ENCODE results near the gene ING2.
A peak's percentile ranks its signal among the peaks of the same experiment; 100 is the strongest.

The ING2 gene

GRCh38 chr4:183499389-183499788 lies 5.5 kb upstream of the ING2 start:
- no peak for ATAC-seq
- TF ChIP-seq ZFP30 (CRISPR knock-in tag; IDR thresholded peaks at IDR 0.05), result no peak
- TF ChIP-seq ZNF8 (CRISPR knock-in tag; IDR thresholded peaks at IDR 0.05), result no peak
- TF ChIP-seq TCF4 (CRISPR knock-in tag; IDR thresholded peaks at IDR 0.05; ENCODE audit: borderline replicate concordance), result no peak
- TF ChIP-seq TOX (CRISPR knock-in tag; IDR thresholded peaks at IDR 0.05; ENCODE audit: borderline replicate concordance), result no peak

GRCh38 chr4:183499801-183500200 lies 5.1 kb upstream of the ING2 start:
- no peak for ATAC-seq
- no peak for TF ChIP-seq ZFP30 (CRISPR knock-in tag; IDR thresholded peaks at IDR 0.05)
- no peak for TF ChIP-seq TCF4 (CRISPR knock-in tag; IDR thresholded peaks at IDR 0.05; ENCODE audit: borderline replicate concordance)
- no peak for TF ChIP-seq CSDC2 (CRISPR knock-in tag; IDR thresholded peaks at IDR 0.05)
- TF ChIP-seq PPARA (CRISPR knock-in tag; IDR thresholded peaks at IDR 0.05; ENCODE audit: borderline replicate concordance), result no peak
- TF ChIP-seq TOX (CRISPR knock-in tag; IDR thresholded peaks at IDR 0.05; ENCODE audit: borderline replicate concordance), result no peak
- TF ChIP-seq ZFP3 (CRISPR knock-in tag; IDR thresholded peaks at IDR 0.05), result no peak

- no peak for ATAC-seq
- TF ChIP-seq ZNF8 (CRISPR knock-in tag; IDR thresholded peaks at IDR 0.05) (no peak), TOX (CRISPR knock-in tag; IDR thresholded peaks at IDR 0.05; ENCODE audit: borderline replicate concordance) (no peak), SNAI2 (CRISPR knock-in tag; IDR thresholded peaks at IDR 0.05) (no peak), BACH2 (CRISPR knock-in tag; IDR thresholded peaks at IDR 0.05; ENCODE audit: borderline replicate concordance) (no peak), ZNF70 (CRISPR knock-in tag; IDR thresholded peaks at IDR 0.05) (no peak), ZFP3 (CRISPR knock-in tag; IDR thresholded peaks at IDR 0.05) (no peak), ZNF565 (CRISPR knock-in tag; conservative IDR thresholded peaks at IDR 0.05; ENCODE audit: low read depth) (no peak), ZC3H10 (CRISPR knock-in tag; IDR thresholded peaks at IDR 0.05) (no peak), ARNTL (CRISPR knock-in tag; IDR thresholded peaks at IDR 0.05; ENCODE audit: borderline replicate concordance, low read depth) (no peak), PPARA (CRISPR knock-in tag; IDR thresholded peaks at IDR 0.05; ENCODE audit: borderline replicate concordance) (no peak)
These were observed 1.3 kb upstream of the ING2 start for GRCh38 chr4:183503497-183504063.

DNA sequence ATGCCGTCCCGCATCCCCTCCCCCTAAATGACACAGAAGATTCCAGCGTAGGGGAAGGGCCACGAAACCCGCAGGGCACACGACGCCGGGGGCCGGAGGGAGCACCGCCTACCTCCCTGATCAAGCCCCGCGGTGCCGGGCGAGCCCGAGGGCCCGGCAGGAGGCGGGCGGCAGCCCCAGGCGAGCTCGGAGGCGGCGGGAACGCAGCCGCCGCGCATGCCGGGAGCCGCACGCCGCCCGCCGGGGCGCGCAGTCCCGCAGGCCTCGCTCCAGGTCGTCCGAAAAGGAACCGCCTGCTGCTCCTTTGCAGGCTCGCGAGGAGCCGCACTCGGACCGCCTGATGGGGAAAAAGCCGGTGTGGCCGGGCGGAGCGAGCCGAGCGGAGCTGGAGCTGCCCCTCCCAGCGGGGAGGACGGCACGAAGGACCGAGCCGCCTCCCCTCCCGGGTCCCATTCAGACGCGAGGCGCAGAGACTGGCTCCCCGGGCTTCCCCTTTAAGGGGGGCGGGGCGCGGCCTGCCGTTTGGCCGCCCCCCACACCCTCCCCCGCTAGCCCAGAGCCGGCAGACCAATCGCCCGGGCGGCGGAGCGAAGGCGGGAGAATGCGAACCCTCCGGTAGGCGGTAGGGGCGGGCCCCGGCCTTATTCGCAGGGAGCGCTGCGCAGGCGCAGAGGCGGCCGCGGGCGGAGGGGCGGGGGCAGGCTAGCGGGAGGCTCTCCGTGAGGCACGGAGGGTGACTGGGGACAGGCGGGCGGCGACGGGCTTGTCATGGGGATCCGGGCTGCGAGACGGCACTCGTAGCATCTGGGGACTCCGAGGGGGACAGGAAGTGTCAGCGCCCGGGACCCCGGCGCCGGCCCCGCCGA lies 561 bp upstream of the ING2 start:
- TF ChIP-seq PATZ1 (CRISPR knock-in tag; IDR thresholded peaks at IDR 0.05; ENCODE audit: borderline replicate concordance) (peak; percentile 62; the same call in 1 of the 2 replicates), ZC3H10 (CRISPR knock-in tag; IDR thresholded peaks at IDR 0.05) (no peak)
- peak; percentile 83 for ATAC-seq

GRCh38 chr4:183505611-183506388 lies 942 bp downstream of the ING2 start:
- peak; percentile 64 for ATAC-seq
- TF ChIP-seq ZC3H10 (CRISPR knock-in tag; IDR thresholded peaks at IDR 0.05) (no peak), TOX (CRISPR knock-in tag; IDR thresholded peaks at IDR 0.05; ENCODE audit: borderline replicate concordance) (no peak), ZNF8 (CRISPR knock-in tag; IDR thresholded peaks at IDR 0.05) (no peak), ZNF565 (CRISPR knock-in tag; conservative IDR thresholded peaks at IDR 0.05; ENCODE audit: low read depth) (no peak), ESRRG (CRISPR knock-in tag; IDR thresholded peaks at IDR 0.05) (no peak), TCF4 (CRISPR knock-in tag; IDR thresholded peaks at IDR 0.05; ENCODE audit: borderline replicate concordance) (no peak), PPARA (CRISPR knock-in tag; IDR thresholded peaks at IDR 0.05; ENCODE audit: borderline replicate concordance) (no peak), BACH2 (CRISPR knock-in tag; IDR thresholded peaks at IDR 0.05; ENCODE audit: borderline replicate concordance) (no peak), RARB (CRISPR knock-in tag; IDR thresholded peaks at IDR 0.05) (no peak), GLIS3 (CRISPR knock-in tag; IDR thresholded peaks at IDR 0.05) (no peak; the same call in 1 of the 2 replicates), PATZ1 (CRISPR knock-in tag; IDR thresholded peaks at IDR 0.05; ENCODE audit: borderline replicate concordance) (no peak), SNAI2 (CRISPR knock-in tag; IDR thresholded peaks at IDR 0.05) (no peak), ISL1 (CRISPR knock-in tag; IDR thresholded peaks at IDR 0.05) (no peak), ZNF70 (CRISPR knock-in tag; IDR thresholded peaks at IDR 0.05) (no peak)
- TF ChIP-seq, protein P1, sequence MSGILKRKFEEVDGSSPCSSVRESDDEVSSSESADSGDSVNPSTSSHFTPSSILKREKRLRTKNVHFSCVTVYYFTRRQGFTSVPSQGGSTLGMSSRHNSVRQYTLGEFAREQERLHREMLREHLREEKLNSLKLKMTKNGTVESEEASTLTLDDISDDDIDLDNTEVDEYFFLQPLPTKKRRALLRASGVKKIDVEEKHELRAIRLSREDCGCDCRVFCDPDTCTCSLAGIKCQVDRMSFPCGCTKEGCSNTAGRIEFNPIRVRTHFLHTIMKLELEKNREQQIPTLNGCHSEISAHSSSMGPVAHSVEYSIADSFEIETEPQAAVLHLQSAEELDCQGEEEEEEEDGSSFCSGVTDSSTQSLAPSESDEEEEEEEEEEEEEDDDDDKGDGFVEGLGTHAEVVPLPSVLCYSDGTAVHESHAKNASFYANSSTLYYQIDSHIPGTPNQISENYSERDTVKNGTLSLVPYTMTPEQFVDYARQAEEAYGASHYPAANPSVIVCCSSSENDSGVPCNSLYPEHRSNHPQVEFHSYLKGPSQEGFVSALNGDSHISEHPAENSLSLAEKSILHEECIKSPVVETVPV (CRISPR knock-in tag; IDR thresholded peaks at IDR 0.05), result no peak

All from SK-N-SH treated with all-trans-retinoic acid at 6 μM for 48 hours (cell line).